Left cardiac atrium (tissue), 4 donors: ENCODE measurements around the gene KCTD20. TPM values are rescaled to one million over a fixed set of nuclear protein-coding genes. Genes with fewer than 3 reads are reported as not detected.
A peak's percentile ranks its signal among the peaks of the same experiment; 100 is the strongest.
"Not testable (repeated sequence)": the region's sequence is repeated elsewhere in the genome, so short reads cannot be mapped to it uniquely, and the experiment has no call there.

ENCODE experiments used
- ATAC-seq, 2 donors: fragments of 200-7000 bp; cut with Tn5 transposase; one replicate each; pipeline ENCODE4 v1.9.1; 2020; ENCODE audit warnings: mild to moderate bottlenecking in 2 of 2, moderate library complexity in 2 of 2
- DNase-seq: peaks from one replicate; pipeline ENCODE4 v3.0.0-alpha.2; 2020
- intact Hi-C, 2 donors: fragments of 100-400 bp; cut with DNase I; formaldehyde crosslinking; loops; one replicate each; pipeline versions ENCODE4 v1.14.1 to v1.15.1; 2022 to 2023
- total RNA-seq, 2 donors: library from RNA; stranded (reverse); fragmentation: NEBNext Ultra II Directional; extraction: Animal tissue kit (Norgen Biotek cat#: 25700); gene quantifications; one replicate each; pipeline ENCODE4 v1.2.1, GENCODE V29; 2021
- donor health status: DM: no; HTN: yes; CAD: no.
- donor health status: DM: no; HTN: yes; CAD: no; lungs with severe emphysema.
- donor health status: DM: yes; HTN: yes; CAD: no.
- donor health status: Dilated cardiomyopathy.

KCTD20 gene
- total RNA-seq, 2 donors from 2014 or later = 26.7 to 33.7 TPM

- ATAC-seq (no peak), DNase-seq (no peak)
- intact Hi-C loops = loop anchor here in 1 of 2 donors (5.0 kb wide), 1 partner anchor 150 kb away; the partner anchor contains the start of gene SRSF3
Observed at GRCh38 chr6:36442103-36442670, 613 bp upstream of the KCTD20 start.

- intact Hi-C loops = loop anchor here in 1 of 2 donors (5.0 kb wide), 1 partner anchor 149 kb away; the partner anchor contains the start of gene SRSF3
- ATAC-seq = no peak
- no peak for DNase-seq
Observed at GRCh38 chr6:36443471-36444428, 950 bp downstream of the KCTD20 start.

GRCh38 chr6:36444470-36444869, 1.7 kb downstream of the KCTD20 start:
- no peak for DNase-seq
- peak in 1 of 2 donors; percentile 20 for ATAC-seq
- intact Hi-C loops = loop anchor here in 1 of 2 donors (5.0 kb wide), 1 partner anchor 148 kb away; the partner anchor contains the start of gene SRSF3

- ATAC-seq (no peak), DNase-seq (no peak)
- intact Hi-C loops = no loop called here
Observed at GRCh38 chr6:36445621-36446020, 2.8 kb downstream of the KCTD20 start.

GRCh38 chr6:36449173-36449572, 6.4 kb downstream of the KCTD20 start:
- DNase-seq, intact Hi-C loops, ATAC-seq: not testable (repeated sequence)

- ATAC-seq, intact Hi-C loops, DNase-seq: not testable (repeated sequence)
Observed at GRCh38 chr6:36452897-36453296, 10.1 kb downstream of the KCTD20 start.

GRCh38 chr6:36455486-36456027, 12.8 kb downstream of the KCTD20 start:
- ATAC-seq (no peak), DNase-seq (no peak)
- intact Hi-C loops = no loop called here

GRCh38 chr6:36459501-36459900, 16.7 kb downstream of the KCTD20 start:
- DNase-seq (no peak), ATAC-seq (no peak)
- intact Hi-C loops = no loop called here

GRCh38 chr6:36460916-36461315, 18.1 kb downstream of the KCTD20 start:
- no peak for DNase-seq
- intact Hi-C loops = no loop called here
- no peak for ATAC-seq

DNA sequence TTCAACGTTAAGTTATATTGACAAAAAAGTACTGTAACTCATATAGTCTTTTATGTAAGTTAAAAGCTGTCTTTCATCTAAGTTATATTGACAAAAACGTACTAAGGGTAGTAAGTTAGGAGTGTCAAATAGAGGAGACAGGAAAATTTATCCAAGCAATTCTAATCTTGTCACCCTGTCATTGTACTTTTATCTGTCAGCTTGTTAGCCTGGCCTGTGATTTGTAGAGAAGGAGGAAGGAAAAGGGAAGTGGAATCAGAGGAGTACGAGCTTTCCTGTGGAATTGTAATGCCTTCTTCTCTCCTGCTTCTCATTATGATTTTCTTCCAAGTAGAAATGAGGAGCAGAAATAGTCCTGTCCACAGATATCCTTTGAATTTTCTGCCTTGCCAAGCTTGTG, 18.8 kb downstream of the KCTD20 start:
- intact Hi-C loops = no loop called here
- no peak for ATAC-seq

DNA sequence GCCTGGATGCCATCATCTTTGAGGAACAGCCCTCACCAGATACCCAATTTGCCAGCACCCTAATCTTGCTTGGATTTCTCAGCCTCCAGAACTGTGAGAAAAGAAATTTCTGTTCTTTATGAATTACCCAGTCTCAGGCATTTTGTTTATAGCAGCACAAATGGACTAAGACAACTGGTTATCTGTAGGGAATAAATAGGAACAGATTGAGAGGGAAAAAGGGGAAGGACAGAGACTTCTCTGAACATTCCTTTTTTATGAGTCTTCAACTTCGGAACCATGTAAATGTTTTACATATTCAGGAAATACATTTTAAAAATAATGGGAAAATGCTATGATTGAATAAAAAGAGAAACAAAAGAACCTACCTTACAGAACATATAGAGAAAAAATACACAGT, 20.9 kb downstream of the KCTD20 start:
- DNase-seq (no peak), ATAC-seq (no peak)
- intact Hi-C loops = no loop called here

More for the DNA sequence above, 18.8 kb downstream of the KCTD20 start:
- no peak for DNase-seq

GRCh38 chr6:36464233-36464632, 21.4 kb downstream of the KCTD20 start:
- ATAC-seq = no peak
- intact Hi-C loops = no loop called here
- DNase-seq = no peak

DNA sequence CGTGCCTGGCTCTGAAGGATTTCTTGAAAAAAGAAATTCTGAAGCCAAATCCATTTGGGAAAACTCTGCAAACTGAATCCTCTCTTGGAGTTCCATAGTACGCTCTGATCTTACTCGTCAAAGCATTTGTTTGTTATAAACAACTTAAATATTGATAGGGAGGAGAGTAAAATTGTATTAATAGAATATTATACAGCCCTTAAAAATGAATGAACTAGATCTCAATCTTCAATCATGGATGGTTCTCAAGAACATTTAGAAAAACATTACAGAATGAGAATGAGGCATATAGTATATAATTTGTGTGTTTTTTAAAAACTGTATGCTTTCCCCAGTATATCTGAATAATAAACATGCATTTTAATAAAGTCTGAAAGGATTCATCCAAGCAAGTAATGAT, 24.8 kb downstream of the KCTD20 start:
- intact Hi-C loops = no loop called here
- DNase-seq (no peak), ATAC-seq (no peak)

- DNase-seq (no peak), ATAC-seq (no peak)
- intact Hi-C loops = no loop called here
Observed at GRCh38 chr6:36469148-36469661, 26.4 kb downstream of the KCTD20 start.

- no peak for ATAC-seq
- intact Hi-C loops = no loop called here
Observed at GRCh38 chr6:36469946-36470345, 27.1 kb downstream of the KCTD20 start.

GRCh38 chr6:36478051-36478526, 35.3 kb downstream of the KCTD20 start:
- intact Hi-C loops = no loop called here
- ATAC-seq (no peak), DNase-seq (no peak)

More at GRCh38 chr6:36469946-36470345, 27.1 kb downstream of the KCTD20 start:
- DNase-seq = no peak

DNA sequence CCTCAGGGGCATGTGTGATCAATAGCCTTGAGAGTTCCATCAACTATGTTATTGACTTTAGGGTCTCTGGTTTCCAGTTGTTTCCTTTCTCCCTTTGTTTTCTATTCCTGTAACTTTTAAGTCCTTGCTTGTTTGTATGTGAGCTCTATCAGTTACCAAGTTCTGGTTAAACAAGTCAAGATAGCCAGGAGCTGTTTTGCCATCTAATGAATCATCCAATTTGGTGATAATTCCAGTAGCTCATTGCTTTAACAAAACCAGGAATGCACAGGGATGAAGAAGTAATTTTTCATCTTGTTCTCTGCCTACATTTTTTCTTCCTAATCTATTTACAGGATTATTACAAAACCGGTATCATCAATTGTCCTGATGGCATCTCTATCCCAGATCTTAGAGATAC, 36.5 kb downstream of the KCTD20 start:
- intact Hi-C loops = no loop called here
- no peak for ATAC-seq

DNA sequence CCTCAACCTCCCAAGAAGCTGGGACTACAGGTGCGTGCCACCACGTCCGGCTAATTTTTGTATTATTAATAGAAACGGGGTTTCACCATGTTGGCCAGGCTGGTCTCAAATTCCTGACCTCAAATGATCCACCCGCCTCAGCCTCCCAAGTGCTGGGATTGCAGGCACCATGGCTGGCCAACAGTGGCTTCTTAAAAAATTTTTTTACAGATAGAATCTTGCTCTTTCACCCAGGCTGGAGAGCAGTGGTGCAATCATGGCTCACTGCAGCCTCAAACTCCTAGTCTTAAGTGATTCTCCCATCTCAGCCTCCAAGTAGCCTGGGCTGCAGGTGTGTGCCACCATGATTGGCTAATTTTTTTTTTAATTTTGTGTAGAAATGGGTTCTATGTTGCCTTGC, 40.5 kb downstream of the KCTD20 start:
- DNase-seq, ATAC-seq, intact Hi-C loops: not testable (repeated sequence)

More for the DNA sequence above, 36.5 kb downstream of the KCTD20 start:
- DNase-seq = no peak

GRCh38 chr6:36484736-36485135, 41.9 kb downstream of the KCTD20 start:
- intact Hi-C loops = no loop called here
- no peak for DNase-seq
- no peak for ATAC-seq

DNA sequence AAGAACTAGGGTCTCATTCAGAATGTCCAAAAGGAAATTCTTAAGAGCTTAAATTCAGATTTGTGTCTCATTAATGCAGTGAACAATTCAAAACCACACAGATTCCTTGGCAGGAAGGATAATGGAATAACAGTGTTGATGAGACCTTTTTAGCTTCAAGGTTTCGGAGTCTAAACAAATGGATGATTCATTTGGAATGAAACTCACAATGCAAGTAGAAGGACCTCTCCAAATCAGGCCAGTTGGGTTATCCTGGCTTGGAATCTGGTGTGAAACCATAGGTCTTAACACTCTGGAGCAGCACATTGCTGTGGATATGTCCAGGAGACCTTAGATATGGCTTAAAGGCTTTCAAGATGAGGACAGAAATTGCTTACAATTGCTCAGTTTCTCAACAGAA, 44.9 kb downstream of the KCTD20 start:
- DNase-seq (no peak), ATAC-seq (no peak)
- intact Hi-C loops = no loop called here
